Activated naive CD8-positive, alpha-beta T cell treated with anti-CD3 and anti-CD28 coated beads, Interleukin-2, amount 10 ng/mL, durations not matched to agents 7 days and 5 days (primary cell): ENCODE results near the gene NUP210. TPM values are rescaled to one million over a fixed set of nuclear protein-coding genes. Genes with fewer than 3 reads are reported as not detected.

Experiments used
- ATAC-seq: fragments of 150-1000 bp; cut with Tn5 transposase; one replicate; pipeline ENCODE4 v1.10.0; 2021; ENCODE audit warnings: low read depth, moderate library complexity
- POLR2A ChIA-PET: fragments of 350-600 bp; sonication (Branson Sonifier 250); formaldehyde crosslinking; loops from one replicate; lab custom pipeline; 2021; ENCODE audit warnings: antibody characterized with exemption; lab: Charles Lee
- DNase-seq: peaks from one replicate; pipeline ENCODE4 v3.0.0; 2021
- H3K27ac Mint-ChIP-seq: one replicate; pipeline ENCODE4 v1.8.0; 2022; ENCODE audit warnings: mild to moderate bottlenecking, mixed read lengths
- H3K27me3 Mint-ChIP-seq: one replicate; pipeline ENCODE4 v1.8.0; 2022; ENCODE audit warnings: mild to moderate bottlenecking, moderate library complexity, mixed read lengths
- H3K36me3 Mint-ChIP-seq: one replicate; pipeline ENCODE4 v1.8.0; 2021; ENCODE audit warnings: mild to moderate bottlenecking, mixed read lengths
- H3K4me1 Mint-ChIP-seq: one replicate; pipeline ENCODE4 v1.8.0; 2021; ENCODE audit warnings: mixed read lengths
- H3K4me3 Mint-ChIP-seq: one replicate; pipeline ENCODE4 v1.8.0; 2022; ENCODE audit warnings: mild to moderate bottlenecking, moderate library complexity, mixed read lengths
- H3K9me3 Mint-ChIP-seq: one replicate; pipeline ENCODE4 v1.8.0; 2021; ENCODE audit warnings: mixed read lengths
- total RNA-seq, 2 experiments: library from RNA; stranded (reverse); gene quantifications; one replicate each; pipeline ENCODE4 v1.2.3, GENCODE V29; 2021

The NUP210 gene
- total RNA-seq, 2 experiments from 2014 or later = 163 to 170 TPM

- no peaks in the 10 kb centered on the region for H3K27me3 Mint-ChIP-seq
- DNase-seq = no peak
- POLR2A ChIA-PET = interaction anchor here (0.7 to 1.8 kb wide), 3 partner anchors 12 to 398 kb away, joined by 3 to 4 read pairs (median 4); partner anchors contain the start of gene NUP210
- H3K4me3 Mint-ChIP-seq = no peak overlapping the region
- H3K4me1 Mint-ChIP-seq = peaks cover 26% of the 10 kb centered on the region
- no peak for ATAC-seq
- peaks cover 38% of the 10 kb centered on the region for H3K36me3 Mint-ChIP-seq
- H3K9me3 Mint-ChIP-seq = peaks cover 10% of the 10 kb centered on the region
- no peak overlapping the region for H3K27ac Mint-ChIP-seq
Measured at GRCh38 chr3:13408890-13409289, 11.2 kb downstream of the NUP210 start.

GRCh38 chr3:13407926-13408325 lies 12.2 kb downstream of the NUP210 start:
- POLR2A ChIA-PET = interaction anchor here (0.8 kb wide), 1 partner anchor 44 kb away, joined by 3 read pairs; no protein-coding TSS in a partner anchor
- peaks cover 18% of the 10 kb centered on the region for H3K4me1 Mint-ChIP-seq
- no peak overlapping the region for H3K27ac Mint-ChIP-seq
- peaks cover 10% of the 10 kb centered on the region for H3K9me3 Mint-ChIP-seq
- no peak for DNase-seq
- H3K4me3 Mint-ChIP-seq = no peak overlapping the region
- H3K36me3 Mint-ChIP-seq = peaks cover 41% of the 10 kb centered on the region
- no peak for ATAC-seq
- H3K27me3 Mint-ChIP-seq = no peaks in the 10 kb centered on the region

- Mint-ChIP-seq H3K9me3 (peaks cover 10% of the 10 kb centered on the region), H3K4me3 (no peak overlapping the region), H3K4me1 (peaks cover 17% of the 10 kb centered on the region), H3K27ac (peak overlapping the region; percentile 73), H3K27me3 (no peaks in the 10 kb centered on the region), H3K36me3 (peaks cover 42% of the 10 kb centered on the region)
- POLR2A ChIA-PET = interaction anchor here (0.8 kb wide), 1 partner anchor 44 kb away, joined by 3 read pairs; no protein-coding TSS in a partner anchor
- DNase-seq = no peak
- no peak for ATAC-seq
Measured at GRCh38 chr3:13407475-13407874, 12.6 kb downstream of the NUP210 start.

GRCh38 chr3:13406190-13406589 lies 13.9 kb downstream of the NUP210 start:
- Mint-ChIP-seq H3K4me1 (peaks cover 15% of the 10 kb centered on the region), H3K36me3 (peaks cover 41% of the 10 kb centered on the region), H3K27ac (no peak overlapping the region), H3K4me3 (no peak overlapping the region), H3K27me3 (no peaks in the 10 kb centered on the region), H3K9me3 (peaks cover 10% of the 10 kb centered on the region)
- DNase-seq (no peak), ATAC-seq (no peak)
- POLR2A ChIA-PET = no interaction called here

- no peak for DNase-seq
- POLR2A ChIA-PET = interaction anchor here (1.0 kb wide), 1 partner anchor 8 kb away, joined by 4 read pairs; no protein-coding TSS in a partner anchor
- Mint-ChIP-seq H3K4me1 (peaks cover 15% of the 10 kb centered on the region), H3K36me3 (peaks cover 41% of the 10 kb centered on the region), H3K27me3 (no peaks in the 10 kb centered on the region), H3K9me3 (peaks cover 10% of the 10 kb centered on the region), H3K4me3 (no peak overlapping the region), H3K27ac (no peak overlapping the region)
- ATAC-seq = no peak
Measured at GRCh38 chr3:13405614-13406013, 14.5 kb downstream of the NUP210 start.

GRCh38 chr3:13404626-13405452 lies 15.3 kb downstream of the NUP210 start:
- peaks cover 15% of the 10 kb centered on the region for H3K4me1 Mint-ChIP-seq
- H3K27me3 Mint-ChIP-seq = no peaks in the 10 kb centered on the region
- no peak overlapping the region for H3K27ac Mint-ChIP-seq

GRCh38 chr3:13403847-13404246 lies 16.3 kb downstream of the NUP210 start:
- ATAC-seq = no peak
- H3K4me3 Mint-ChIP-seq = no peak overlapping the region
- H3K9me3 Mint-ChIP-seq = peaks cover 10% of the 10 kb centered on the region
- POLR2A ChIA-PET = no interaction called here
- H3K27me3 Mint-ChIP-seq = no peaks in the 10 kb centered on the region
- peaks cover 32% of the 10 kb centered on the region for H3K36me3 Mint-ChIP-seq
- H3K4me1 Mint-ChIP-seq = peaks cover 15% of the 10 kb centered on the region
- no peak for DNase-seq
- no peak overlapping the region for H3K27ac Mint-ChIP-seq

More at GRCh38 chr3:13404626-13405452, 15.3 kb downstream of the NUP210 start:
- DNase-seq (no peak), ATAC-seq (no peak)
- Mint-ChIP-seq H3K4me3 (no peak overlapping the region), H3K9me3 (peaks cover 10% of the 10 kb centered on the region), H3K36me3 (peaks cover 39% of the 10 kb centered on the region)
- POLR2A ChIA-PET = interaction anchor here (1.0 kb wide), 1 partner anchor 9 kb away, joined by 4 read pairs; no protein-coding TSS in a partner anchor

- Mint-ChIP-seq H3K27ac (no peak overlapping the region), H3K9me3 (peaks cover 9% of the 10 kb centered on the region), H3K4me1 (peaks cover 15% of the 10 kb centered on the region), H3K27me3 (no peaks in the 10 kb centered on the region), H3K36me3 (peaks cover 28% of the 10 kb centered on the region), H3K4me3 (no peak overlapping the region)
- no peak for ATAC-seq
- DNase-seq = no peak
- POLR2A ChIA-PET = no interaction called here
Measured at GRCh38 chr3:13403213-13403819, 16.8 kb downstream of the NUP210 start.

- Mint-ChIP-seq H3K9me3 (no peaks in the 10 kb centered on the region), H3K27ac (no peak overlapping the region), H3K4me3 (no peak overlapping the region), H3K36me3 (peaks cover 14% of the 10 kb centered on the region), H3K27me3 (no peaks in the 10 kb centered on the region), H3K4me1 (peaks cover 6% of the 10 kb centered on the region)
- DNase-seq (no peak), ATAC-seq (no peak)
- POLR2A ChIA-PET = no interaction called here
Measured at GRCh38 chr3:13401149-13401548, 19.0 kb downstream of the NUP210 start.

- no peak for DNase-seq
- no peak overlapping the region for H3K4me3 Mint-ChIP-seq
- H3K36me3 Mint-ChIP-seq = peaks cover 20% of the 10 kb centered on the region
- ATAC-seq = no peak
- H3K9me3 Mint-ChIP-seq = no peaks in the 10 kb centered on the region
- H3K4me1 Mint-ChIP-seq = peaks cover 4% of the 10 kb centered on the region
- POLR2A ChIA-PET = no interaction called here
- no peaks in the 10 kb centered on the region for H3K27me3 Mint-ChIP-seq
- H3K27ac Mint-ChIP-seq = no peak overlapping the region
Measured at GRCh38 chr3:13400114-13400673, 19.9 kb downstream of the NUP210 start.

GRCh38 chr3:13399603-13400002 lies 20.5 kb downstream of the NUP210 start:
- H3K27ac Mint-ChIP-seq = no peak overlapping the region
- H3K4me3 Mint-ChIP-seq = no peak overlapping the region
- ATAC-seq (no peak), DNase-seq (no peak)
- H3K9me3 Mint-ChIP-seq = no peaks in the 10 kb centered on the region
- H3K27me3 Mint-ChIP-seq = no peaks in the 10 kb centered on the region
- POLR2A ChIA-PET = no interaction called here
- H3K4me1 Mint-ChIP-seq = peaks cover 4% of the 10 kb centered on the region
- H3K36me3 Mint-ChIP-seq = peaks cover 23% of the 10 kb centered on the region

- DNase-seq (no peak), ATAC-seq (no peak)
- H3K36me3 Mint-ChIP-seq = peaks cover 14% of the 10 kb centered on the region
- no peaks in the 10 kb centered on the region for H3K27me3 Mint-ChIP-seq
- H3K4me1 Mint-ChIP-seq = peaks cover 5% of the 10 kb centered on the region
- H3K27ac Mint-ChIP-seq = peak overlapping the region; percentile 21
- POLR2A ChIA-PET = no interaction called here
- H3K9me3 Mint-ChIP-seq = no peaks in the 10 kb centered on the region
- no peak overlapping the region for H3K4me3 Mint-ChIP-seq
Measured at GRCh38 chr3:13397316-13397715, 22.8 kb downstream of the NUP210 start.

GRCh38 chr3:13394363-13394762 lies 25.8 kb downstream of the NUP210 start:
- POLR2A ChIA-PET = no interaction called here
- no peak overlapping the region for H3K4me3 Mint-ChIP-seq
- H3K4me1 Mint-ChIP-seq = peaks cover 5% of the 10 kb centered on the region

More at GRCh38 chr3:13394363-13394762, 25.8 kb downstream of the NUP210 start:
- no peaks in the 10 kb centered on the region for H3K9me3 Mint-ChIP-seq
- ATAC-seq = no peak
- no peak for DNase-seq
- H3K36me3 Mint-ChIP-seq = peaks cover 24% of the 10 kb centered on the region
- no peaks in the 10 kb centered on the region for H3K27me3 Mint-ChIP-seq
- no peak overlapping the region for H3K27ac Mint-ChIP-seq
